Osteoblast (primary cell): ENCODE results near the gene MESP1. TPM values are rescaled to one million over a fixed set of nuclear protein-coding genes. Genes with fewer than 3 reads are reported as not detected.
A peak's percentile ranks its signal among the peaks of the same experiment; 100 is the strongest.

ENCODE experiments used
- DNase-seq: peaks from one replicate; pipeline ENCODE4 v3.0.0; 2011; ENCODE audit warnings: low spot score, mixed read lengths; ENCODE audit not compliant: insufficient read length; ENCODE audit errors: missing footprints
- H2AFZ ChIP-seq: 2 replicates; pipeline ENCODE4 v1.6.0; 2011; ENCODE audit warnings: mild to moderate bottlenecking, low read length
- H3K27ac ChIP-seq: 2 replicates; pipeline ENCODE4 v1.5.1; 2011; ENCODE audit warnings: mild to moderate bottlenecking, low read depth, low read length, moderate library complexity
- H3K27me3 ChIP-seq: 2 replicates; pipeline ENCODE4 v1.6.0; 2012; ENCODE audit warnings: mild to moderate bottlenecking, control low read depth, inconsistent platforms, low read length, moderate library complexity; ENCODE audit not compliant: insufficient read depth
- H3K36me3 ChIP-seq: 2 replicates; pipeline ENCODE4 v1.5.1; 2011; ENCODE audit warnings: mild to moderate bottlenecking, low read length, control low read depth, moderate library complexity; ENCODE audit not compliant: insufficient read depth
- H3K4me1 ChIP-seq: 2 replicates; pipeline ENCODE4 v1.5.1; 2011; ENCODE audit warnings: mild to moderate bottlenecking, low read length, control low read depth, moderate library complexity; ENCODE audit not compliant: insufficient read depth
- H3K4me2 ChIP-seq: 2 replicates; pipeline ENCODE4 v1.6.0; 2011; ENCODE audit warnings: mild to moderate bottlenecking, low read length; ENCODE audit not compliant: insufficient read depth
- H3K4me3 ChIP-seq: fragments of 200-600 bp; sonication (generic); 3 replicates; pipeline ENCODE4 v1.5.1; 2012; ENCODE audit warnings: mild to moderate bottlenecking, low read length, inconsistent platforms; ENCODE audit not compliant: insufficient read depth
- H3K79me2 ChIP-seq: 2 replicates; pipeline ENCODE4 v1.6.0; 2012; ENCODE audit warnings: mild to moderate bottlenecking, low read length, control low read depth, inconsistent platforms; ENCODE audit not compliant: insufficient read depth
- H3K9me3 ChIP-seq: 2 replicates; pipeline ENCODE4 v1.5.1; 2011; ENCODE audit warnings: low read depth, low read length, control low read depth
- H4K20me1 ChIP-seq: 2 replicates; pipeline ENCODE4 v1.6.0; 2012; ENCODE audit warnings: mild to moderate bottlenecking, low read length, control low read depth; ENCODE audit not compliant: insufficient read depth
- CTCF ChIP-seq: IDR thresholded peaks from 2 replicates; pipeline ENCODE4 v1.5.1; 2011; ENCODE audit warnings: mild to moderate bottlenecking, low read depth, low read length, moderate library complexity; ENCODE audit errors: extremely low read depth
- total RNA-seq: library from RNA; depleted of rRNA; stranded (reverse); fragments of >200 nt; gene quantifications from 2 replicates; pipeline ENCODE4 v1.2.3, GENCODE V29; 2012

The MESP1 gene
- total RNA-seq, 1 donor = under 0.01 TPM

- Histone ChIP-seq H3K27me3 (no peaks in the 10 kb centered on the region), H3K79me2 (peaks cover 30% of the 10 kb centered on the region), H3K4me3 (no peak overlapping the region), H3K27ac (no peak overlapping the region), H3K36me3 (peaks cover 85% of the 10 kb centered on the region), H3K4me1 (peaks cover 12% of the 10 kb centered on the region), H2AFZ (no peak overlapping the region), H3K9me3 (no peaks in the 10 kb centered on the region), H3K4me2 (no peak overlapping the region), H4K20me1 (peaks cover 31% of the 10 kb centered on the region)
- no peak for TF ChIP-seq CTCF
- DNase-seq = peak; percentile 22
These were observed 46.7 kb upstream of the MESP1 start for GRCh38 chr15:89797678-89798201.

GRCh38 chr15:89795996-89796395 is 44.9 kb upstream of the MESP1 start:
- no peaks in the 10 kb centered on the region for H3K27me3 ChIP-seq
- H3K79me2 ChIP-seq = peaks cover 26% of the 10 kb centered on the region
- no peak overlapping the region for H3K27ac ChIP-seq

GRCh38 chr15:89794627-89795241 is 43.7 kb upstream of the MESP1 start:
- peaks cover 12% of the 10 kb centered on the region for H3K4me1 ChIP-seq
- no peak for TF ChIP-seq CTCF
- H3K27ac ChIP-seq = peak overlapping the region; percentile 52
- H4K20me1 ChIP-seq = peaks cover 22% of the 10 kb centered on the region
- peak overlapping the region; percentile 17 for H3K4me2 ChIP-seq
- no peaks in the 10 kb centered on the region for H3K9me3 ChIP-seq
- H3K4me3 ChIP-seq = no peak overlapping the region
- H2AFZ ChIP-seq = no peak overlapping the region
- H3K27me3 ChIP-seq = no peaks in the 10 kb centered on the region
- DNase-seq = peak; percentile 91
- peaks cover 20% of the 10 kb centered on the region for H3K79me2 ChIP-seq
- H3K36me3 ChIP-seq = peaks cover 90% of the 10 kb centered on the region

More at GRCh38 chr15:89795996-89796395, 44.9 kb upstream of the MESP1 start:
- no peak for TF ChIP-seq CTCF
- peaks cover 90% of the 10 kb centered on the region for H3K36me3 ChIP-seq
- H3K4me1 ChIP-seq = peaks cover 12% of the 10 kb centered on the region
- H3K9me3 ChIP-seq = no peaks in the 10 kb centered on the region
- H2AFZ ChIP-seq = no peak overlapping the region
- peaks cover 26% of the 10 kb centered on the region for H4K20me1 ChIP-seq
- peak; percentile 17 for DNase-seq
- no peak overlapping the region for H3K4me2 ChIP-seq
- no peak overlapping the region for H3K4me3 ChIP-seq

GRCh38 chr15:89792106-89792805 is 41.2 kb upstream of the MESP1 start:
- peaks cover 12% of the 10 kb centered on the region for H3K4me1 ChIP-seq
- H3K4me3 ChIP-seq = no peak overlapping the region
- DNase-seq = peak; percentile 15
- no peaks in the 10 kb centered on the region for H3K9me3 ChIP-seq
- H3K4me2 ChIP-seq = no peak overlapping the region
- peaks cover 91% of the 10 kb centered on the region for H3K36me3 ChIP-seq
- H3K79me2 ChIP-seq = peaks cover 14% of the 10 kb centered on the region
- no peaks in the 10 kb centered on the region for H3K27me3 ChIP-seq
- no peak overlapping the region for H2AFZ ChIP-seq
- H3K27ac ChIP-seq = no peak overlapping the region
- peaks cover 7% of the 10 kb centered on the region for H4K20me1 ChIP-seq
- no peak for TF ChIP-seq CTCF
